GM23338 (cell line): ENCODE results near the gene RYR1.

Experiments used
- CTCF ChIP-seq, 2 experiments: fragments of 200-600 bp in 1 of 2; sonication (generic) in 1 of 2; conservative IDR thresholded peaks; 2 replicates each; pipeline versions ENCODE4 v1.5.1 to v1.6.1; 2016 to 2017; ENCODE audit warnings: antibody characterized with exemption in 2 of 2, low read depth in 2 of 2, mild to moderate bottlenecking in 2 of 2, moderate library complexity in 1 of 2
- EZH2 ChIP-seq: fragments of 200-600 bp; sonication (generic); IDR thresholded peaks from one replicate; pipeline ENCODE4 v1.8.0; 2017; ENCODE audit warnings: antibody characterized with exemption, mild to moderate bottlenecking, low read depth; ENCODE audit not compliant: unreplicated experiment
- JUNB ChIP-seq: IDR thresholded peaks from one replicate; pipeline ENCODE4 v1.6.1; 2016; ENCODE audit warnings: antibody characterized with exemption; ENCODE audit not compliant: unreplicated experiment
- POLR2AphosphoS5 ChIP-seq: IDR thresholded peaks from 2 replicates; pipeline ENCODE4 v1.6.1; 2016; ENCODE audit warnings: antibody characterized with exemption, low read depth

- TF ChIP-seq CTCF (conservative IDR thresholded peaks at IDR 0.05; ENCODE audit: low read depth in 2 of 2) (no peak), EZH2 (no peak), POLR2AphosphoS5 (no peak), JUNB (no peak)
Observed at GRCh38 chr19:38551450-38551813, 117.9 kb downstream of the RYR1 start.
